Activated naive CD8-positive, alpha-beta T cell (primary cell): ENCODE data around the gene GNAT2.

Experiments
- H3K27ac Mint-ChIP-seq: one replicate; pipeline ENCODE4 v1.8.0; 2021; ENCODE audit warnings: mixed read lengths
- H3K27me3 Mint-ChIP-seq: one replicate; pipeline ENCODE4 v1.8.0; 2021; ENCODE audit warnings: mixed read lengths
- H3K36me3 Mint-ChIP-seq: one replicate; pipeline ENCODE4 v1.8.0; 2021; ENCODE audit warnings: mixed read lengths
- H3K4me1 Mint-ChIP-seq: one replicate; pipeline ENCODE4 v1.8.0; 2021; ENCODE audit warnings: low read depth, mixed read lengths
- H3K4me3 Mint-ChIP-seq: one replicate; pipeline ENCODE4 v1.8.0; 2021; ENCODE audit warnings: mild to moderate bottlenecking, mixed read lengths
- H3K9me3 Mint-ChIP-seq: one replicate; pipeline ENCODE4 v1.8.0; 2021; ENCODE audit warnings: low read depth, mixed read lengths

GNAT2 gene

GRCh38 chr1:109625601-109626560, 6.5 kb upstream of the GNAT2 start:
- no peak overlapping the region for H3K4me3 Mint-ChIP-seq
- H3K27ac Mint-ChIP-seq, result peak overlapping the region; percentile 43
- H3K4me1 Mint-ChIP-seq, result peaks cover 33% of the 10 kb centered on the region
- no peaks in the 10 kb centered on the region for H3K36me3 Mint-ChIP-seq
- no peaks in the 10 kb centered on the region for H3K27me3 Mint-ChIP-seq
- H3K9me3 Mint-ChIP-seq, result no peaks in the 10 kb centered on the region

- H3K4me3 Mint-ChIP-seq, result no peak overlapping the region
- H3K27me3 Mint-ChIP-seq, result no peaks in the 10 kb centered on the region
- peak overlapping the region; percentile 43 for H3K27ac Mint-ChIP-seq
- no peaks in the 10 kb centered on the region for H3K9me3 Mint-ChIP-seq
- peaks cover 33% of the 10 kb centered on the region for H3K4me1 Mint-ChIP-seq
- H3K36me3 Mint-ChIP-seq, result no peaks in the 10 kb centered on the region
Observed at GRCh38 chr1:109625176-109625575, 5.8 kb upstream of the GNAT2 start.

DNA sequence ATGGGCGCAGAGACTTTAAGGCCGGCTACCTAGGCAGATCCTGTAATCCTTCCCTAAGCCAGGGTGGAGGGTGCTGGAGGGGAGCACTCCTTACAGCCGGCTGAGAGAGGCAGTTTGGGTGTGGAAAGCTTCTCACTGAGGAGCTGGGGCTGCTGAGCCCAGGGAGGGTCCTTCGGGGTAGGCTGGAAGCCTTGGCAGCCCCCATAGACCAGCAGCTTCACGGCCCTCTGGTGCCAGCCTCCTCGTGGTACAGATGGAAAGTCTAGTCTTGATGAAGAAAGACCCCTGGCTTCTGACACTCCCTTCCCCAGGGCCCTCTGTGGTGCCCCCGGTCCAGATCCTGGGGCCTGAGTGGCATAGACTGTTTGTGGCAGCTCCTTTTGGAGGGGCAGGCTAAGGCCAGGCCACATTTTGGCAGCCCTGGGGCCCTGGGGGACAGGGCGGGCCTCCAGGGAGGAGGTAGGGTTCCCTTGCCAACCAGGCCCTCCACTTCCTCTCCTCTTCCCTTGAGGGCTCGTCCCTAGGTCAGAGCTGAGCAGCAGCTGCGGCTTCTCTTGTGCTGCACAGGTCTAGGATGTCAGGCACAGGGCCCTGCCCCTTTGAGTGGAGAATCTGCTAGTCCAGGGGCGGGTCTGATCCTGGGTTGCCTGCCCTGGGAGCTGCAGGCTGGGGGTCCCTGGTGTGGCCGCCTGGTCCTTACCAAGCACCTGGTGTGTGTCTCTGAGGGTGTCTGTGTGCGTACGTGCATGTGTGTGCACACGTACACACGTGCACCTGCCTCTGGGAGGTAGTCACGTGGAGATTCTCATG, 5.0 kb upstream of the GNAT2 start:
- Mint-ChIP-seq H3K4me1 (peaks cover 33% of the 10 kb centered on the region), H3K4me3 (peak overlapping the region; percentile 80), H3K27me3 (no peaks in the 10 kb centered on the region), H3K36me3 (no peaks in the 10 kb centered on the region), H3K9me3 (no peaks in the 10 kb centered on the region), H3K27ac (peak overlapping the region; percentile 54)

DNA sequence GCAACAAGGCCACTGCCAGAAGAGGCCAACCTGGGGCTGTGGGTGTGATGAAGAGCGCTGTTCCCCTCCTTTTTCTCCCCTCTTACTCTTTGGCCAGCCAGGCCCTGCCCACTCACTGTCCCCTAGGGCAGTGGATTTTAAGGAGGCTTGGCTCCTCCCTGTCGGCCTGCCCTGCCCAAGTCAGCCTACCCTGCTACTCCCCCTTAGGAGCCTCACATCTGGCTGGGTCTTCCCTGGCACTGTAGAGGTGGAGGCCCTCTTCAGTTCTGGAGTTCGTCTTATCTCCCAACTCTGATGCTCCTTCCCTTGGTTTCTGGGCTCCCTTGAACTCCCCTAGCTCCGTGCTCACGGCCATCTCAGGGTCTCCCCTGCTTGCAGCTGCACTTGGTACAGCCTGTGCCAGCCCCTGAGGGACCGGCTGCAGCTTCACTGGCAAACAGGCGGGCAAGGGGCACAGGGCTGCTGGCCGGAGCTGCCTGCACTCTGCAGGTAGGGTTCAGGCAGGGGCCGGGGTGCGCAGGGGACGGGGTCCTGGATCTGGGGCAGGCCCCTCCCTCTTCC, 4.3 kb upstream of the GNAT2 start:
- Mint-ChIP-seq H3K4me1 (peaks cover 40% of the 10 kb centered on the region), H3K9me3 (no peaks in the 10 kb centered on the region), H3K4me3 (peak overlapping the region; percentile 80), H3K27me3 (no peaks in the 10 kb centered on the region), H3K27ac (peak overlapping the region; percentile 62), H3K36me3 (no peaks in the 10 kb centered on the region)

DNA sequence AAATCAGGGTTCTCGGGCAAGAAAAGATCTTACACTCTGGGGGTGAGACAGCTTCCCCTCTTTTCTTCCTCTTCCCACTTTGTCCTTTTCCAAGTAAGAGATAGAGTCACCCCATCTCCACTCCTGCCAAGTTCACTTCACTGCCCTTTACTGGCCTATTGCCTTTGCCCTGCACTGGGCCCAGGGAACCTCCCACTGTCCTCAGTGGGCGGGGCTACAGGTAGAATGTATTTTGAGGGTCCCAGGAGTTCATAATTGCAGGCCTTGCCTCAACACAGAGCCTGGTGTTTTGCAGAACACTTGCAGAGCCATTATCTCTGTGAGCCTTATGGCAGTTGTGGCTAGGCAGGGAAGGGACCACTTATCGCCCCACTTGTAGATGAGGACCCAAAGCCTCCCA, 3.5 kb upstream of the GNAT2 start:
- H3K4me1 Mint-ChIP-seq, result peaks cover 42% of the 10 kb centered on the region

GRCh38 chr1:109622137-109622892, 2.9 kb upstream of the GNAT2 start:
- Mint-ChIP-seq H3K9me3 (no peaks in the 10 kb centered on the region), H3K27me3 (no peaks in the 10 kb centered on the region), H3K36me3 (no peaks in the 10 kb centered on the region), H3K4me1 (peaks cover 46% of the 10 kb centered on the region), H3K27ac (peak overlapping the region; percentile 74), H3K4me3 (peak overlapping the region; percentile 98)

More for the DNA sequence above, 3.5 kb upstream of the GNAT2 start:
- Mint-ChIP-seq H3K9me3 (no peaks in the 10 kb centered on the region), H3K27me3 (no peaks in the 10 kb centered on the region), H3K4me3 (peak overlapping the region; percentile 98), H3K36me3 (no peaks in the 10 kb centered on the region), H3K27ac (peak overlapping the region; percentile 74)

- no peaks in the 10 kb centered on the region for H3K27me3 Mint-ChIP-seq
- H3K27ac Mint-ChIP-seq, result peak overlapping the region; percentile 74
- H3K36me3 Mint-ChIP-seq, result no peaks in the 10 kb centered on the region
- no peaks in the 10 kb centered on the region for H3K9me3 Mint-ChIP-seq
- peak overlapping the region; percentile 98 for H3K4me3 Mint-ChIP-seq
- H3K4me1 Mint-ChIP-seq, result peaks cover 53% of the 10 kb centered on the region
Observed at GRCh38 chr1:109621379-109622136, 2.1 kb upstream of the GNAT2 start.

DNA sequence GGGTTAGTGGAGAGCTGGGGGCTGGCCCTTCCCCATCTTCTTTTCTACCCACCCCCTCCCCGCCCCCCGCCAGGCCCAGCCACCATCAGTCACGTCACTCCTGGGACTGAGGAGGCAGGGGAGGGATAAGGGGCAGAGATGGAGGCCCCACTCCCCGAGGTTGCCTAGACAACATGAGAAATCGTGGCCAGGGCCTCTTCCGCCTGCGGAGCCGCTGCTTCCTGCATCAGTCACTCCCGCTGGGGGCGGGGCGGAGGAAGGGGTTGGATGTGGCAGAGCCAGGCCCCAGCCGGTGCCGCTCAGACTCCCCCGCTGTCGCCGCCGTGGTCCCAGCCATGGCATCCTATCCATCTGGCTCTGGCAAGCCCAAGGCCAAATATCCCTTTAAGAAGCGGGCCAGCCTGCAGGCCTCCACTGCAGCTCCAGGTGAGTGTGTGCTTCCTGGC, 1.4 kb upstream of the GNAT2 start:
- Mint-ChIP-seq H3K4me1 (peaks cover 60% of the 10 kb centered on the region), H3K27me3 (no peaks in the 10 kb centered on the region), H3K9me3 (no peaks in the 10 kb centered on the region), H3K36me3 (no peaks in the 10 kb centered on the region), H3K4me3 (peak overlapping the region; percentile 98), H3K27ac (peak overlapping the region; percentile 98)

DNA sequence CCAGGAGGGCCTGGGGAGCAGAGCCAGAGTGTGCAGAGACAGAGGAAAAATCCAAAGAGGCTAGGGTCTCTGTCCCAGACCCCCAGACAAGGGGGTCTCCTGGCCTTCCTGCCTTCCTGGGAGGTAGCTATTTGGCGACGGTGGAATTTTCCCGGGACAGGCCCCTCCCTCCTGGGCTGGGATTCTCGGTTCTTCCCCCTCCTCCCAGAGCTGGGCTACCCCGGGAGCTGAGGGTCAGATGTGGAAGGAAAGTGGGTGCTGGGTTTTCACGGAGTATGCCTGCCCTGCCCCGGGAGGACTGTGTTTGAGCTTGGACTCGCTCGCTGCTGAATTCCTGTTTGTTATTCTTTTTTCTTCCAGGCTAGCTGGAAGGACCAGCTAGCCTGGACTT, 980 bp upstream of the GNAT2 start:
- H3K27ac Mint-ChIP-seq, result peak overlapping the region; percentile 98
- H3K27me3 Mint-ChIP-seq, result no peaks in the 10 kb centered on the region
- no peaks in the 10 kb centered on the region for H3K9me3 Mint-ChIP-seq
- no peaks in the 10 kb centered on the region for H3K36me3 Mint-ChIP-seq
- peaks cover 61% of the 10 kb centered on the region for H3K4me1 Mint-ChIP-seq
- peak overlapping the region; percentile 98 for H3K4me3 Mint-ChIP-seq

GRCh38 chr1:109618661-109619575, 498 bp downstream of the GNAT2 start:
- Mint-ChIP-seq H3K4me1 (peaks cover 53% of the 10 kb centered on the region), H3K27ac (peak overlapping the region; percentile 98), H3K27me3 (no peaks in the 10 kb centered on the region), H3K9me3 (no peaks in the 10 kb centered on the region), H3K4me3 (peak overlapping the region; percentile 98), H3K36me3 (no peaks in the 10 kb centered on the region)

- Mint-ChIP-seq H3K4me1 (peaks cover 38% of the 10 kb centered on the region), H3K4me3 (peak overlapping the region; percentile 11), H3K36me3 (no peaks in the 10 kb centered on the region), H3K27ac (no peak overlapping the region), H3K27me3 (no peaks in the 10 kb centered on the region), H3K9me3 (no peaks in the 10 kb centered on the region)
Observed at GRCh38 chr1:109617291-109617801, 2.1 kb downstream of the GNAT2 start.

- H3K27ac Mint-ChIP-seq, result no peak overlapping the region
- no peaks in the 10 kb centered on the region for H3K27me3 Mint-ChIP-seq
- no peaks in the 10 kb centered on the region for H3K9me3 Mint-ChIP-seq
- peaks cover 29% of the 10 kb centered on the region for H3K4me1 Mint-ChIP-seq
- H3K4me3 Mint-ChIP-seq, result no peak overlapping the region
- H3K36me3 Mint-ChIP-seq, result no peaks in the 10 kb centered on the region
Observed at GRCh38 chr1:109616391-109616790, 3.0 kb downstream of the GNAT2 start.

GRCh38 chr1:109615879-109616278, 3.5 kb downstream of the GNAT2 start:
- H3K9me3 Mint-ChIP-seq, result no peaks in the 10 kb centered on the region
- H3K4me1 Mint-ChIP-seq, result peaks cover 29% of the 10 kb centered on the region
- H3K27ac Mint-ChIP-seq, result peak overlapping the region; percentile 22
- no peak overlapping the region for H3K4me3 Mint-ChIP-seq
- H3K27me3 Mint-ChIP-seq, result no peaks in the 10 kb centered on the region
- H3K36me3 Mint-ChIP-seq, result no peaks in the 10 kb centered on the region
